Neural crest cell (in vitro differentiated cells): ENCODE data around the gene TPRN. TPM values are rescaled to one million over a fixed set of nuclear protein-coding genes. Genes with fewer than 3 reads are reported as not detected.
A peak's percentile ranks its signal among the peaks of the same experiment; 100 is the strongest.

Source experiments
- DNase-seq: peaks from one replicate; pipeline ENCODE4 v3.0.0; 2021; ENCODE audit warnings: low read depth, mixed read lengths, low spot score
- H3K27ac Mint-ChIP-seq: one replicate; pipeline ENCODE4 v1.8.0; 2021; ENCODE audit warnings: mild to moderate bottlenecking, mixed read lengths; ENCODE audit not compliant: unreplicated experiment
- H3K27me3 Mint-ChIP-seq: 2 replicates; pipeline ENCODE4 v1.8.0; 2021; ENCODE audit warnings: low read depth, mild to moderate bottlenecking, mixed read lengths
- H3K36me3 Mint-ChIP-seq: 2 replicates; pipeline ENCODE4 v1.8.0; 2021; ENCODE audit warnings: low read depth, mild to moderate bottlenecking, mixed read lengths
- H3K4me1 Mint-ChIP-seq: 2 replicates; pipeline ENCODE4 v1.8.0; 2021; ENCODE audit warnings: mixed read lengths
- H3K4me3 Mint-ChIP-seq: one replicate; pipeline ENCODE4 v1.8.0; 2021; ENCODE audit warnings: mild to moderate bottlenecking, mixed read lengths
- H3K9me3 Mint-ChIP-seq: 2 replicates; pipeline ENCODE4 v1.8.0; 2021; ENCODE audit warnings: mixed read lengths
- CTCF ChIP-seq: fragments of 200-600 bp; sonication (generic); conservative IDR thresholded peaks from 2 replicates; pipeline ENCODE4 v1.5.0; 2021; ENCODE audit warnings: antibody characterized with exemption, mild to moderate bottlenecking
- total RNA-seq: library from RNA; stranded (reverse); gene quantifications from 2 replicates; pipeline ENCODE4 v1.2.1, GENCODE V29; 2021

TPRN gene
- total RNA-seq, 1 donor from 2014 or later = 25.1 TPM

DNA sequence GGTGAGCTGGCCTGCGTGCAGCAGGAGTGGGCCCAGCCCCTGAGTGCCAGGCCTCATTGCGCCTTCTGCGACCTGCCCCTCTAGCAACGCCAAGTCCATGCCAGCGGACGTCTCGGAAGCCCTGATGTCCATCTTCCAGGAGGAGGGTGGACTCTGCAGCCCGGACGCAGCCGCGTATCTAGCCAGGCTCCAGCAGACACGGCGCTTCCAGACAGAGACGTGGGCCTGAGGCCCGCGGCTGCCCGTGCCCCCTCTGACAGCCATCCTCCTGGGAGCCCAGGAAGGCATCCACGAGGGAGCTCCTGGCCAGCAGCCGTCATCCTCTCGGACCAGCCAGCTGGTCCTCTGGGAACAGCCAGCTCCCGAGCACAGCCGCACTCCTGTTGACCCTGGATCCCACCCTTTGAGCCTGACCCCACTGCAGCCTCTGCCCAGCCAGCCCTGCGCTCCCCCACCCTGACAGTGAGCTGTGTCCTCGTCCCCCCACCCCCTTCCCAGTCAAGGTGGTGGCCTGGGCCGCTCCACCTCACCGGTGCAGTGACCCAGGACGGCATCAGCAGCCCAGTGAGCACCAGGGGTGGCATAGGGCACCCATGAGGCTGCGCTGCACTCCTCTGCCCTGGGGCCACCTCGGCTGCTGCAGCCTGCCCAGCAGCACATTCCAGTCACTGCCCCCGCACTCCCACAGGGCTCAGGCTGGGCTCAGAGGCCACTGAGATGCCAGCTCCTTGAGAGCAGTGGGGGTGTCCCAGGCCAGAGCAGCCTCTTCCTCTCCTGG lies 15.8 kb upstream of the TPRN start:
- no peak for TF ChIP-seq CTCF
- Mint-ChIP-seq H3K27ac (no peak overlapping the region), H3K4me3 (peak overlapping the region; percentile 27), H3K27me3 (no peaks in the 10 kb centered on the region), H3K9me3 (no peaks in the 10 kb centered on the region), H3K4me1 (no peaks in the 10 kb centered on the region), H3K36me3 (peaks cover 2% of the 10 kb centered on the region)
- DNase-seq = no peak

DNA sequence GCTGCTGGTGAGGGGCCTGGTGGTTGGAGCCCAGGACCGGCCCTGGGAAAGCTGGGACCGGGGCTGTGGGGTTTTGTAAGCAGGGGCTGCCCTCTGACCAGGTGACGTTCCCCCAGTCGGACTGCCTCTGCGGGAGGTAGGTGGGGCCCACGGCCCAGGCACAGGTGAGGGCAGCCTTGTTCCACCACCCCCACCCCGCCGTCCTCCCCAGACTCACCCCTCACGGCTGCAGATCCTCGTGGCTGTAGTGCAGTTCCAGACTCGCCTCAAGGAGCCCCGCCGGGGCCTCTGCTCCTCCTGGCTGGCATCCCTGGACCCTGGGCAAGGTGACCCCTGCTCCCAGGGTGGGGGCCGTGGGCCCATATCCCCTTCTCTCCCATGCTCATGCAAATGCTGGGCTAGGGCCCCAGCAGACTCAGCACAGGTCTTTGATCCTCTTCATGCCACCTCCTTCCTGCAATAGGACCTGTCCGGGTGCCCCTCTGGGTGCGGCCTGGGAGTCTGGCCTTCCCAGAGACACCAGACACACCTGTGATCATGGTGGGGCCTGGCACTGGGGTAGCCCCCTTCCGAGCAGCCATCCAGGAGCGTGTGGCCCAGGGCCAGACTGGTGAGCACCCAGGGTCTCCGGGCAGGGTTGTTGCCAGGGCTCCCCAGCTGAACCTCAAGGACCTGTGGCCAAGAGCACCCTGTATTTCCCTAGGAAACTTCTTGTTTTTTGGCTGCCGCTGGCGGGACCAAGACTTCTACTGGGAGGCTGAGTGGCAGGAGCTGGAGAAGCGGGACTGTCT lies 14.8 kb upstream of the TPRN start:
- Mint-ChIP-seq H3K4me1 (no peaks in the 10 kb centered on the region), H3K27ac (no peak overlapping the region), H3K27me3 (no peaks in the 10 kb centered on the region), H3K9me3 (no peaks in the 10 kb centered on the region), H3K4me3 (no peak overlapping the region), H3K36me3 (peaks cover 2% of the 10 kb centered on the region)
- TF ChIP-seq CTCF = no peak
- no peak for DNase-seq

- no peaks in the 10 kb centered on the region for H3K4me1 Mint-ChIP-seq
- peaks cover 2% of the 10 kb centered on the region for H3K36me3 Mint-ChIP-seq
- no peak for DNase-seq
- H3K9me3 Mint-ChIP-seq = no peaks in the 10 kb centered on the region
- no peaks in the 10 kb centered on the region for H3K27me3 Mint-ChIP-seq
- H3K27ac Mint-ChIP-seq = no peak overlapping the region
- TF ChIP-seq CTCF = no peak
- no peak overlapping the region for H3K4me3 Mint-ChIP-seq
Measured at GRCh38 chr9:137214620-137215019, 14.1 kb upstream of the TPRN start.

DNA sequence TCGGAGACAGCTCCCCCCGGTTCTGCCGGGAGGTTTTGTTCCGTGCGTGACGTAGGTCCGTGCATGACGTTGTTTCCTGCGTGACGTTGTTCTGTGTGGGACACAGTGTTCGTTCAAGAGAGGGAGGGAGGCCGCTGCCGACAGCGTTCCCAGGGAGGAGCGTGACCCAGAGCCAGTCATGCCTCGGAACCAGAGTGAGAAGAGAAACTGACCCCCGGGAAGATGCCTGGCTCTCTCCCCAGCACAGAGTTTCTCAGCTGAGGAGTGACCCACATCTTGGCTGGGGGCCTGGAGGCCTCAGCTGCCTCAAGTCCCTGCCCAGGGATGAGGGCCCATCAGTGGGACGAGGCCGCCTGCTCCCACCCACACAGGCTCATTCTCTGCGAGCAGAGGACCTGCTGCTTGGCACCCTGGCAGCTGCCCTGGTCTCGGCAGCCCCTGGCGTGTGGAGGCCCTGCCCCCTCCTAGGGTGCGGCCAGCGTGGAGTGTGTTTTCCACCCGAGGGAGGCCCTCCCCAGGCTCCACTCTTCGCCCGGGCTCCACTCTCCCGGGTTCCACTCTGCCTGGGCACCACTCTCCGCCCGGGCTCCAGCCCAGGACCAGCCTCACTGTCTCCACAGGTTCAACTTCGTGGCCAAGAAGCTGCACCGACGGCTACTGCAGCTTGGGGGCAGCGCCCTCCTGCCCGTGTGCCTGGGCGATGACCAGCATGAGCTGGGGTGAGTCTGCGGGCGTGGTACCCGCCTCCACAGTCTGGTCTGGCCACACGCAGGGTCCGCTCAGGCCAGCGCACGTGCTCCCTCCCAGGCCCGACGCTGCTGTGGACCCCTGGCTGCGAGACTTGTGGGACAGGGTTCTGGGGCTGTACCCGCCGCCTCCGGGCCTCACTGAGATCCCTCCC lies 12.9 kb upstream of the TPRN start:
- Mint-ChIP-seq H3K4me3 (peak overlapping the region; percentile 11), H3K27me3 (no peaks in the 10 kb centered on the region), H3K9me3 (no peaks in the 10 kb centered on the region), H3K36me3 (peaks cover 2% of the 10 kb centered on the region), H3K4me1 (no peaks in the 10 kb centered on the region), H3K27ac (no peak overlapping the region)
- TF ChIP-seq CTCF = no peak
- no peak for DNase-seq

DNA sequence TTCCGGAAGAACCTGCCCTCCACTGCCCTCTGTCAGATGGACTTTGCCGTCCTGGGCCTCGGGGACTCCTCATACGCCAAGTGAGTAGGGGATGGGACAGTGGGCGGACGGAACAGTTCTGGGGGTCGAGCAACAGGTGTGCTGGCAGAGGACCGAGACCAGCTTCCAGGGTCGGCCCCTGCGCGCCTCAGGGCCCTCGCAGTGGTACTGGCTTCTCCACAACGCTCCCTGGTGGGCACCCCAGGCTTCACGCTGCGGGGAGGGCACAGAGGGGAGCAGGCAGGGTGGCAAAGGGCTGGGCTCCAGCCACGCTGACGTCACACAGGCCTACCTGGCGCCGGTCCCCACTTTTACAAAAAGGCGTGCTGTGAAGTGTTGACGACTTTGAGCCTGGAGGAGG lies 12.0 kb upstream of the TPRN start:
- no peak for DNase-seq
- Mint-ChIP-seq H3K4me1 (peaks cover 1% of the 10 kb centered on the region), H3K27me3 (no peaks in the 10 kb centered on the region), H3K4me3 (no peak overlapping the region), H3K9me3 (no peaks in the 10 kb centered on the region), H3K27ac (no peak overlapping the region), H3K36me3 (peaks cover 4% of the 10 kb centered on the region)
- no peak for TF ChIP-seq CTCF
